Upper lobe of left lung (tissue), 4 donors: ENCODE results near the gene MAEA.

ENCODE experiments used
- EP300 ChIP-seq, 4 donors: sonication (generic); formaldehyde crosslinking; IDR thresholded peaks; one replicate each; pipeline ENCODE4 v1.5.1; 2017; ENCODE audit warnings: antibody characterized with exemption in 4 of 4, control low read depth in 2 of 4
- POLR2A ChIP-seq, 4 donors: fragments of 450-650 bp; IDR thresholded peaks; one replicate each; pipeline ENCODE4 v1.5.1; 2016 to 2017; ENCODE audit warnings: antibody characterized with exemption in 4 of 4, mild to moderate bottlenecking in 2 of 4
- POLR2AphosphoS5 ChIP-seq, 2 donors: sonication (generic); formaldehyde crosslinking; IDR thresholded peaks; one replicate each; pipeline ENCODE4 v1.5.1; 2017; ENCODE audit warnings: antibody characterized with exemption in 2 of 2
- TF ChIP-seq, protein P1 (sequence below), 6 experiments: fragments of 450-650 bp in 4 of 6; fragments of 200-600 bp in 2 of 6; sonication (generic) in 2 of 6; IDR thresholded peaks; one replicate each; pipeline ENCODE4 v1.5.1; 2016 to 2019; ENCODE audit warnings: antibody characterized with exemption in 6 of 6

DNA sequence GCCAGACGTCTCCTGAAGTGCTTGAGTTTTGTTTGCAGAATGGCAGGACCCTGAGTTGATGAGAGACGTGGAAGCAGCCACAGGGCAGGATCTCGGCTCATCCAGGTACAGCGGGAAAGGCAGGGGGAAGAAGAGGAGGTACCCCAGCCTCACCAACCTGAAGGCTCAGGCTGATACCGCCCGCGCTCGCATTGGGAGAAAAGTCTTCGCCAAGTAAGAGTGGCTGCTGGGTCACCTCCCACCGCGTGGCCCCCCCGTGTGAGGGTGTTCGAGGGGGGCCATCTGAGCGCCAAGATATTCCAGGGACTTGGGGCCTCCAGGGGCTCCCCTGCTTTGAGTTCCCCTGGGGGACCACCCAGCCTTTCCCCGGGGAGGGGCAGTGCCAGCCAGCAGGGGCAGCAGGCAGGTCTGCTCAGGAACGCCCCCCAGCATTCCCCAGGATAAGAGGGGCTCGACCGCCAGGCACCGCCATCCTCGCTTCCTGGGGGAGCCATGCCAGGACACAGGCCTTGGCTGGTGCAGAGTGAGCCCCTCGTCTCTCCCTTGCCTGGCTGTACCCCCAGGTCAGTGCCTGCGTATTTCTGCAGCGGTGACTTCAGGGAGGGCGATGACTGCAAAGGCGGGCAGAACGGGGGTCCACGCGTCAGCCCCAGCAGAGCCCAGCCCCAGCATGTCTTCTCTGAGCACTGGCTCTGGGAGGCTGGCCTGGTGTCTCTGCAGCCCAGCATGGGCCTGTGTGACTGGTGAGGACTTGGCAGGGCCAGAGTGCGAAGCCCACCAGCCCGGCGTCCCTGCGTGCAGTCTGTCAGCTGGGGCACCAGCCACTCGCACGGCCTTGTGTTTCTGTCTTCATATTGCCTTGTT lies 94.3 kb downstream of the MAEA start:
- TF ChIP-seq, protein P1, sequence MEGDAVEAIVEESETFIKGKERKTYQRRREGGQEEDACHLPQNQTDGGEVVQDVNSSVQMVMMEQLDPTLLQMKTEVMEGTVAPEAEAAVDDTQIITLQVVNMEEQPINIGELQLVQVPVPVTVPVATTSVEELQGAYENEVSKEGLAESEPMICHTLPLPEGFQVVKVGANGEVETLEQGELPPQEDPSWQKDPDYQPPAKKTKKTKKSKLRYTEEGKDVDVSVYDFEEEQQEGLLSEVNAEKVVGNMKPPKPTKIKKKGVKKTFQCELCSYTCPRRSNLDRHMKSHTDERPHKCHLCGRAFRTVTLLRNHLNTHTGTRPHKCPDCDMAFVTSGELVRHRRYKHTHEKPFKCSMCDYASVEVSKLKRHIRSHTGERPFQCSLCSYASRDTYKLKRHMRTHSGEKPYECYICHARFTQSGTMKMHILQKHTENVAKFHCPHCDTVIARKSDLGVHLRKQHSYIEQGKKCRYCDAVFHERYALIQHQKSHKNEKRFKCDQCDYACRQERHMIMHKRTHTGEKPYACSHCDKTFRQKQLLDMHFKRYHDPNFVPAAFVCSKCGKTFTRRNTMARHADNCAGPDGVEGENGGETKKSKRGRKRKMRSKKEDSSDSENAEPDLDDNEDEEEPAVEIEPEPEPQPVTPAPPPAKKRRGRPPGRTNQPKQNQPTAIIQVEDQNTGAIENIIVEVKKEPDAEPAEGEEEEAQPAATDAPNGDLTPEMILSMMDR (IDR thresholded peaks at IDR 0.05) = no peak
- TF ChIP-seq POLR2A (IDR thresholded peaks at IDR 0.05) (no peak), POLR2AphosphoS5 (IDR thresholded peaks at IDR 0.05) (no peak), EP300 (IDR thresholded peaks at IDR 0.05) (no peak)
